OCI-LY1 (cell line): ENCODE measurements around the gene IFNGR2.

Experiments
- H2AFZ ChIP-seq: fragments of 200-600 bp; sonication (generic), shearing (Covaris generic); 2 replicates; pipeline ENCODE4 v1.6.0; 2014; ENCODE audit warnings: antibody characterized with exemption, mild to moderate bottlenecking, low read length
- H3F3A ChIP-seq: fragments of 200-600 bp; sonication (generic), shearing (Covaris generic); 2 replicates; pipeline ENCODE4 v1.6.0; 2014; ENCODE audit warnings: mild to moderate bottlenecking, antibody characterized with exemption, low read length, moderate library complexity; ENCODE audit not compliant: insufficient read depth
- H3K27ac ChIP-seq: fragments of 200-600 bp; sonication (generic); 2 replicates; pipeline ENCODE4 v1.5.1; 2014; ENCODE audit warnings: low read length, mixed run types, mild to moderate bottlenecking, low read depth; ENCODE audit not compliant: poor library complexity, severe bottlenecking
- H3K27me3 ChIP-seq: fragments of 200-600 bp; sonication (generic); 2 replicates; pipeline ENCODE4 v1.6.0; 2014; ENCODE audit warnings: antibody characterized with exemption, mild to moderate bottlenecking, low read length, moderate library complexity; ENCODE audit not compliant: insufficient read depth
- H3K36me3 ChIP-seq: fragments of 200-600 bp; sonication (generic); 2 replicates; pipeline ENCODE4 v1.6.1; 2014; ENCODE audit warnings: mild to moderate bottlenecking, antibody characterized with exemption, low read length, moderate library complexity, mixed read lengths; ENCODE audit not compliant: insufficient read depth
- H3K4me1 ChIP-seq: fragments of 200-600 bp; sonication (generic); 2 replicates; pipeline ENCODE4 v1.5.1; 2014; ENCODE audit warnings: mild to moderate bottlenecking, low read length, moderate library complexity; ENCODE audit not compliant: insufficient read depth, severe bottlenecking
- H3K4me2 ChIP-seq: fragments of 200-600 bp; sonication (generic), shearing (Covaris generic); 2 replicates; pipeline ENCODE4 v1.6.1; 2014; ENCODE audit warnings: low read length
- H3K4me3 ChIP-seq: fragments of 200-600 bp; sonication (generic); 2 replicates; pipeline ENCODE4 v1.5.1; 2014; ENCODE audit warnings: low read length, low read depth, mild to moderate bottlenecking, mixed read lengths; ENCODE audit not compliant: poor library complexity, severe bottlenecking
- H3K79me2 ChIP-seq: fragments of 200-600 bp; shearing (Covaris generic); 2 replicates; pipeline ENCODE4 v1.6.1; 2016; ENCODE audit warnings: mixed run types, low read length, mixed read lengths; ENCODE audit not compliant: insufficient read depth
- H3K9ac ChIP-seq: fragments of 200-600 bp; sonication (generic), shearing (Covaris generic); 2 replicates; pipeline ENCODE4 v1.6.1; 2014; ENCODE audit warnings: mild to moderate bottlenecking, low read length, mixed read lengths
- H3K9me2 ChIP-seq: fragments of 200-600 bp; sonication (generic), shearing (Covaris generic); 2 replicates; pipeline ENCODE4 v1.6.1; 2014; ENCODE audit warnings: low read depth, mild to moderate bottlenecking, low read length, mixed read lengths
- H3K9me3 ChIP-seq: fragments of 200-600 bp; shearing (Covaris generic); 2 replicates; pipeline ENCODE4 v1.6.1; 2014; ENCODE audit warnings: low read length, mixed read lengths
- H4K20me1 ChIP-seq: fragments of 200-600 bp; sonication (generic), shearing (Covaris generic); 2 replicates; pipeline ENCODE4 v1.6.0; 2016; ENCODE audit warnings: mild to moderate bottlenecking, low read length; ENCODE audit not compliant: insufficient read depth
- EZH2 ChIP-seq: fragments of 200-600 bp; sonication (generic), shearing (Covaris generic); IDR thresholded peaks from 2 replicates; pipeline ENCODE4 v1.8.0; 2017; ENCODE audit warnings: borderline replicate concordance, mixed run types, mild to moderate bottlenecking, antibody characterized with exemption, low read length, moderate library complexity, mixed read lengths
- TF ChIP-seq, protein P1 (sequence below): fragments of 200-600 bp; sonication (generic), shearing (Covaris generic); IDR thresholded peaks from 2 replicates; pipeline ENCODE4 v1.5.1; 2017; ENCODE audit warnings: mild to moderate bottlenecking, antibody characterized with exemption, low read length, moderate library complexity, mixed read lengths

Gene IFNGR2

DNA sequence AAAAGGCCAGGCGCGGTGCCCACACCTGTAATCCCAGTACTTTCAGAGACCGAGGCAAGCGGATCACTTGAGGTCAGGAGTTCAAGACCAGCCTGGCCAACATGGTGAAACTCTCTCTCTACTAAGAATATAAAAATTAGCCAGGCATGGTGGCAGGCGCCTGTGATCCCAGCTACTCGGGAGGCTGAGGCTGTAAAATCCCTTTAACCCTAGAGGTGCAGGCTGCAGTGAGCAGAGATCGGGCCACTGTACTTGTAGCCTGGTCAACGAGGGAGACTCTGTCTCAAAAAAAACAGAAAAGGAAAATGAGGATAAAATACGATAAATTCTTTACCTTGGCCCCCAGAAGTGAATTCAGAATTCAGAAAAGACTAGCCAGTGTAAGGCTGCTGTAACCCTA is 75.0 kb downstream of the IFNGR2 start:
- H4K20me1 ChIP-seq: no peaks in the 10 kb centered on the region
- H3K27me3 ChIP-seq: no peaks in the 10 kb centered on the region
- no peak overlapping the region for H2AFZ ChIP-seq
- H3K36me3 ChIP-seq: peaks cover 11% of the 10 kb centered on the region
- no peak for TF ChIP-seq EZH2
- TF ChIP-seq, protein P1, sequence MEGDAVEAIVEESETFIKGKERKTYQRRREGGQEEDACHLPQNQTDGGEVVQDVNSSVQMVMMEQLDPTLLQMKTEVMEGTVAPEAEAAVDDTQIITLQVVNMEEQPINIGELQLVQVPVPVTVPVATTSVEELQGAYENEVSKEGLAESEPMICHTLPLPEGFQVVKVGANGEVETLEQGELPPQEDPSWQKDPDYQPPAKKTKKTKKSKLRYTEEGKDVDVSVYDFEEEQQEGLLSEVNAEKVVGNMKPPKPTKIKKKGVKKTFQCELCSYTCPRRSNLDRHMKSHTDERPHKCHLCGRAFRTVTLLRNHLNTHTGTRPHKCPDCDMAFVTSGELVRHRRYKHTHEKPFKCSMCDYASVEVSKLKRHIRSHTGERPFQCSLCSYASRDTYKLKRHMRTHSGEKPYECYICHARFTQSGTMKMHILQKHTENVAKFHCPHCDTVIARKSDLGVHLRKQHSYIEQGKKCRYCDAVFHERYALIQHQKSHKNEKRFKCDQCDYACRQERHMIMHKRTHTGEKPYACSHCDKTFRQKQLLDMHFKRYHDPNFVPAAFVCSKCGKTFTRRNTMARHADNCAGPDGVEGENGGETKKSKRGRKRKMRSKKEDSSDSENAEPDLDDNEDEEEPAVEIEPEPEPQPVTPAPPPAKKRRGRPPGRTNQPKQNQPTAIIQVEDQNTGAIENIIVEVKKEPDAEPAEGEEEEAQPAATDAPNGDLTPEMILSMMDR: no peak
- peak overlapping the region; percentile 64 for H3K9ac ChIP-seq
- H3K9me3 ChIP-seq: 0 out of 2 replicates have a peak, but pooled peaks cover 3% of the 10 kb centered on the region
- no peaks in the 10 kb centered on the region for H3K9me2 ChIP-seq
- H3K4me2 ChIP-seq: peak overlapping the region; percentile 97
- H3K4me3 ChIP-seq: peak overlapping the region; percentile 71
- peaks cover 13% of the 10 kb centered on the region for H3K4me1 ChIP-seq
- no peaks in the 10 kb centered on the region for H3F3A ChIP-seq
- H3K27ac ChIP-seq: peak overlapping the region; percentile 49
- H3K79me2 ChIP-seq: peaks cover 30% of the 10 kb centered on the region

DNA sequence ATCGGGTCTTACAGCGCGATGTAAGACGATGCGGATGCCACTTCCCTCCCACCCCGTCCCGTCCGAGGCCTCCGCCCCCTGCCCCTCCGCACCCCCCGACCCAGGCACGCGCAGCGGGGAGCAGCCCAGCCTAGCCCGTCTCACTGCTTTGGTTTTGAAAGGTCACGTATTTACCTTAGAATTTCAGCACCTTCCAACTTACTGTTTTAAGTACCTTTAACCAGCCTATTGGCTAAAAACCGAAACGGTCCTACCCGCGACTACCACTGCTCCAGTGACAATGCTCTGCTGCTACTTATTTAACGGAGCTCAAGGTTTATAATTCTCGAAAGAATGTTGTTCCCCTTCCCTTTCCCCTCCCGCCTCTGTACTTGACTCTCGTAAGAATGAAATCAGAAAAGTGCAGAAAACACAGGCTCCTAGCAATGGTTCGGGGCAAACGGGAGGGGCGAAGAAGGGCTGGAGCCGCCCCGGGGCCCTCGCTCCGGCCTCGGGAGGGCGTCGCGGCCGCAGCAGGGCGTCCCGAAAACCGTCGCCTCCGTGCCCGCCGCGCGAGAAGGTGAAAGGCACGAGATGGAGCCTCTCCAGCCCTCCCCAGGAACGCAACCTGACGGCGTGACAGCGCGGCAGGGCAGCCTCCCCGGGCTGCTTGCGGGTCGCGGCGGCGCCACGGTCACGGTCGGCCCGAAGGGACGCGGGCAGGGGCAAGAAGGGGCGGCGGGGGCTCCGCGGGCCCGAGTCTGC is 75.9 kb downstream of the IFNGR2 start:
- Histone ChIP-seq H3K27ac (peak overlapping the region; percentile 49), H3K9me3 (no peaks in the 10 kb centered on the region), H2AFZ (no peak overlapping the region), H3K79me2 (peaks cover 21% of the 10 kb centered on the region), H3F3A (no peaks in the 10 kb centered on the region), H3K4me2 (peak overlapping the region; percentile 97), H3K9ac (peak overlapping the region; percentile 64), H3K4me3 (peak overlapping the region; percentile 71), H3K4me1 (peaks cover 13% of the 10 kb centered on the region), H3K9me2 (no peaks in the 10 kb centered on the region), H3K36me3 (peaks cover 4% of the 10 kb centered on the region), H3K27me3 (no peaks in the 10 kb centered on the region), H4K20me1 (no peaks in the 10 kb centered on the region)
- TF ChIP-seq, protein P1: peak; percentile 38; the same call in 1 of the 2 replicates
- TF ChIP-seq EZH2: no peak

DNA sequence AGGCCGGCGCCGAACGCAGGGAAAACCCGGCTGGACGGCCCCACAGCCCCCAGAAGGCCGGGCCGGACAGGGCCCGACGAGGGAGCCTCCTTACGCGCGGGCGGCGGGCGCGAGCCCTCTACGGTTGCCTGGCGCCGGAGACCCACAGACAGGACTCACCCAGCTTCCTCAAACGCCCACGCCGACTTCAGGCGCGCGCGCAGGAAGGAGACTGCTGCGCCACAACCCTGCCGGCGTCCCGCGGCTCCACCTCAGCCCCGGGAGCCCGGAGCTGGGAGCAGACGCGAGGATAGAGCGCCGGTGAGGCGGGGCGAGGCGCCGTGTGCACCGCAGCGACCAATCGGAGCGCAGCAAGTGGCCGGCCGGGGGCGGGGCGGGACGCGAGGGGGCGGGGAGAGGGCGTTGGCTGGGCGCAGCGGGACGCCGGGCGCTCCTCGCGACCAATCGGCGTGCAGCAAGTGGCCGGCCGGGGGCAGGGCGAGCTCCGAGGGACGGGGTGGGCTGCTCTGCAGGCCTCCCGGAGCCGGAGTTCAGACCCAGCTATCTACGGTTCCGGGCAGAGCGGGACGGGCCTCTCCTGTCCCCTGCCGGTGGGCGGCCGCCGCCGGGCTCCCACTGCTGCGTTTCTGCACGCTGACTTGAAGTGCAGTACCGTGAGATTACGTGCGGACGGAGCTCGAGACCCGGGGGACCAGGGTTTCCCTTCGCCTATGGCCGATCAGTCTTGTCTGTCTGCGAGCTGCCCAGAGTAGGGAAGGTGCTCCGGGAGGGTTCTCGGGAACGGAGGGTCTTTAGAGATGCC is 76.7 kb downstream of the IFNGR2 start, which contains the start of gene TMEM50B:
TMEM50B (minus strand) TSS at position 296 of the 802 bp plus-strand sequence. CDS start 11,089 bp downstream, outside the sequence.
- Histone ChIP-seq H4K20me1 (no peaks in the 10 kb centered on the region), H3K9me2 (no peaks in the 10 kb centered on the region), H3F3A (no peaks in the 10 kb centered on the region), H3K9me3 (no peaks in the 10 kb centered on the region), H3K4me3 (peak within 1 kb of the TSS; percentile 71), H3K79me2 (peaks cover 18% of the 10 kb centered on the region), H3K27me3 (no peaks in the 10 kb centered on the region), H3K9ac (peak within 1 kb of the TSS; percentile 69), H3K4me2 (peak within 1 kb of the TSS; percentile 97), H3K27ac (peak within 1 kb of the TSS; percentile 49), H3K36me3 (no peaks in the 10 kb centered on the region), H3K4me1 (peaks cover 13% of the 10 kb centered on the region), H2AFZ (no peak within 1 kb of the TSS; the same call in 1 of the 2 replicates)
- no peak for TF ChIP-seq EZH2
- TF ChIP-seq, protein P1: 0 out of 2 replicates have a peak, but pooled peaks have one; percentile 26
